Left colon (tissue), 2 donors: ENCODE measurements around the gene OR10T2. TPM values are rescaled to one million over a fixed set of nuclear protein-coding genes. Genes with fewer than 3 reads are reported as not detected.
"Not testable (repeated sequence)": the region's sequence is repeated elsewhere in the genome, so short reads cannot be mapped to it uniquely, and the experiment has no call there.

Experiments
- ATAC-seq: fragments of 200-7000 bp; cut with Tn5 transposase; one replicate; pipeline ENCODE4 v1.9.1; 2020; ENCODE audit warnings: mild to moderate bottlenecking, moderate library complexity
- DNase-seq, 2 donors: peaks; one replicate each; pipeline ENCODE4 v3.0.0-alpha.2; 2020
- intact Hi-C, 2 donors: fragments of 100-400 bp; cut with DNase I in 1 of 2; cut with micrococcal nuclease in 1 of 2; formaldehyde crosslinking; loops; one replicate each; pipeline versions ENCODE4 v1.11.2 to v1.14.0; 2022; cut with DNase I, micrococcal nuclease
- long read RNA-seq: library from polyadenylated mRNA; unstranded; transcript quantifications from one replicate; pipeline ENCODE4 v2.0.0, GENCODE V29; 2021
- total RNA-seq, 2 donors: library from RNA; stranded (reverse); fragmentation: NEBNext Ultra II Directional; extraction: Animal tissue kit (Norgen Biotek cat#: 25700); gene quantifications; one replicate each; pipeline ENCODE4 v1.2.1, GENCODE V29; 2021
- donor health status: DM: no; HTN: no; CAD: no.
- donor health status: DM: yes; HTN: yes; CAD: no.

OR10T2 gene
- not detected for total RNA-seq
- long read RNA-seq, result 0 reads

GRCh38 chr1:158398818-158399514 is at the start of gene OR10T2:
Gene OR10T2 (minus strand): TSS chr1:158399466. CDS start chr1:158399466, 0 bp downstream.
- DNase-seq (no peak), ATAC-seq (no peak)
- intact Hi-C loops, result no loop called here

- intact Hi-C loops, result no loop called here
- ATAC-seq (no peak), DNase-seq (no peak)
Observed at GRCh38 chr1:158445376-158445775, 46.1 kb upstream of the OR10T2 start.

- ATAC-seq (no peak), DNase-seq (no peak)
- intact Hi-C loops, result no loop called here
Observed at GRCh38 chr1:158434741-158435140, 35.5 kb upstream of the OR10T2 start.

- DNase-seq, intact Hi-C loops, ATAC-seq: not testable (repeated sequence)
Observed at GRCh38 chr1:158430163-158430562, 30.9 kb upstream of the OR10T2 start.

- DNase-seq (no peak), ATAC-seq (no peak)
- intact Hi-C loops, result no loop called here
Observed at GRCh38 chr1:158426137-158426536, 26.9 kb upstream of the OR10T2 start, which contains the start of gene OR10K2. Gene OR10K2 (minus strand): TSS chr1:158426237. CDS start chr1:158420866, 5,371 bp downstream.

DNA sequence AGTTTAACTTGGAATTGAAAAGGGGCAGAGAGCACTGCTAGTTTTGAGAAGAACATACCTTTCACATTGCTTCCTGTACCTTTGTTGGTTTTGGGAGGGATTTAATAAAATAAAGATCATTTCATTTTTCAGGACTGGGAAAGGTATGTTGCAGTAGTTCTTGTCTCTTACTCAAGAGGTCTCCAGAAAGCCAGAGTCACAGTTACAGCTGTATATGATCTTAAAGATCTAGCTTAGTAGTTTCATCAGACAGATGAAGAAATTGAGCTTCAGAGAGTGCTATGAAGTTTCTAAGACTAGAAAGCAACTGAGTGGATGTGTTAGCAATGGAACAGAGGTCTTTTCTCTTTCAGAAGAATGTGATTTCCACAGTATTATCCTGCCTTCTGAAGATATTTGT is 25.8 kb upstream of the OR10T2 start:
- no peak for ATAC-seq
- DNase-seq, result no peak
- intact Hi-C loops, result no loop called here

GRCh38 chr1:158422212-158422611 is 22.9 kb upstream of the OR10T2 start:
- no peak for DNase-seq
- intact Hi-C loops, result no loop called here
- ATAC-seq, result no peak

DNA sequence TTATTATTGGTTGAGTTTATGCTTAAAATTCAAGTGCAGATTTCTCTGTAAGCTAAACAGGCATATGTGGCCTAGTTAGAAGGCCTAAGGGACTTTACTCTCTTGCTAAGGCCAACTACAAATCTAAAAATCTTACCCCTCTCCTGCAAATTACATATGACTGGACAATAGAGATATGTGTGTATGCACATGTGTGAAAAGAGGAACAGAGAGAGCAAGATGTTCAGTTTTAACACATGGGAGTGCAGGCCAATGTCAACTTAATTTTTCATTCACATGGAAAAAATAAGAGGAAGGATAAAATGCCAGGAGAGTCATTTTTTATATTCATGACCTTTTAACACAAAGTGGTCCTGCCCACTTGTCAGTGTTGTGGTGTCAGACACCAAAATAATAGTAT is 18.3 kb upstream of the OR10T2 start:
- ATAC-seq, result no peak
- intact Hi-C loops, result no loop called here
- DNase-seq, result no peak

GRCh38 chr1:158414651-158415345 is 15.5 kb upstream of the OR10T2 start:
- no peak for ATAC-seq
- no peak for DNase-seq
- intact Hi-C loops, result no loop called here

- ATAC-seq (no peak), DNase-seq (no peak)
- intact Hi-C loops, result no loop called here
Observed at GRCh38 chr1:158407092-158407491, 7.8 kb upstream of the OR10T2 start.

DNA sequence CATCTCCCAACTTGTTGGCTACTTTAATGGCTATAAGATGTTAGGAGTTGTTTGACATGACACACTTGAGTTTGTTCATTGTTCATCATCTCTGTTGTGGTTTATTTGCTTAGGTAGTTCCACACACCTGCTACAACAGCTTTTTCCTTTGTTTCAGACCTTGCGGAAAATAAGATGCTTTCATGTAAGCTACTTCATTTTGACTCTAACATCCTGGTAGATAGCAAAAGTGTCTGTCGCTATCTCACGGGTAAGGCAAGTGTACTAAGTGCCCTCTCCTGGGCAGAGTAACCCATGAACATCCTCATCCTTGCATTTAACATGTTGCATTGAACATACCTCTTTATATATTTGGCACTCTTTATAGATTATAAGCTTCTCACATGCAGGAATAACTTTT is 1.6 kb upstream of the OR10T2 start:
- ATAC-seq (no peak), DNase-seq (no peak)
- intact Hi-C loops, result no loop called here

- ATAC-seq, result no peak
- intact Hi-C loops, result no loop called here
Observed at GRCh38 chr1:158396646-158397045, 2.6 kb downstream of the OR10T2 start.

GRCh38 chr1:158393476-158393875 is 5.8 kb downstream of the OR10T2 start:
- no peak for DNase-seq
- no peak for ATAC-seq
- intact Hi-C loops, result no loop called here

More at GRCh38 chr1:158396646-158397045, 2.6 kb downstream of the OR10T2 start:
- DNase-seq, result no peak

GRCh38 chr1:158391099-158391498 is 8.2 kb downstream of the OR10T2 start:
- ATAC-seq (no peak), DNase-seq (no peak)
- intact Hi-C loops, result no loop called here

DNA sequence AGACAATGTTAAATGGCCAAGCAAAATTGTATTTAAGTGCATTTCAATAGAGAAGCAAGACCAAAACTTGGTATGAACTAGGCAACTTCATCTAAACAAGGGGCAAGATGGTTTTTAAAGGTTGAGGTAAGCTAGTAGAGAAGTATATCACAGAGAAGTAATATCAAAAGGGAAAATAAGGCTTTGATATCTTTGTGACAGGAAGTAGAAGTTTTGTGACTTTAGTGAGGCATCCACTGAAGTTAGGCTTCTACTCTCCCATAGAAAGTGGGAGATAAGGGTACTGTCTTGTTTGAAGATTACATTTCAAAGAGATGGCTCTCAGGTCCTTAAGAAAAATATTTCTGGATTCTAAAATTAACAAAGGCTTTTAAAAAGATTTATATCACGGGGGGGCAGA is 8.9 kb downstream of the OR10T2 start:
- ATAC-seq, result no peak
- intact Hi-C loops, result no loop called here
- no peak for DNase-seq

DNA sequence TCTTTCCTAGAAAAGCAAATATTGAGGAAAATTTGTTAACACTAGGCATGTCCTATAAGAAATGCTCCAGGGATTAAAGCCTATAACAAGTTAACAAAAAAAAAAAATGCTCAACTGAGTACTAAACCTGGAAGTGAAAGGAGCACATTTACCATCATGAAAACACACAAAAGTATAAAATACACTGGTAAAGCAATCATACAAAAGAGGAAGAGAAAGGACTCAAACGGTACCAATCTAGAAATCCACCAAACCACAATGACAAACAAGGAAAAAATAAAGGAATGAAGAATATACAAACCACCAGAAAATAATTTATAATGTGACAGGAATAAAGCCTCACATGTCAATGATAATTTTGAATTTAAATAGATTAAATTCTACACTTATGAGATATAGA is 24.4 kb downstream of the OR10T2 start:
- intact Hi-C loops, result no loop called here
- no peak for ATAC-seq
- no peak for DNase-seq

- DNase-seq, ATAC-seq, intact Hi-C loops: not testable (repeated sequence)
Observed at GRCh38 chr1:158374101-158374500, 25.2 kb downstream of the OR10T2 start.

DNA sequence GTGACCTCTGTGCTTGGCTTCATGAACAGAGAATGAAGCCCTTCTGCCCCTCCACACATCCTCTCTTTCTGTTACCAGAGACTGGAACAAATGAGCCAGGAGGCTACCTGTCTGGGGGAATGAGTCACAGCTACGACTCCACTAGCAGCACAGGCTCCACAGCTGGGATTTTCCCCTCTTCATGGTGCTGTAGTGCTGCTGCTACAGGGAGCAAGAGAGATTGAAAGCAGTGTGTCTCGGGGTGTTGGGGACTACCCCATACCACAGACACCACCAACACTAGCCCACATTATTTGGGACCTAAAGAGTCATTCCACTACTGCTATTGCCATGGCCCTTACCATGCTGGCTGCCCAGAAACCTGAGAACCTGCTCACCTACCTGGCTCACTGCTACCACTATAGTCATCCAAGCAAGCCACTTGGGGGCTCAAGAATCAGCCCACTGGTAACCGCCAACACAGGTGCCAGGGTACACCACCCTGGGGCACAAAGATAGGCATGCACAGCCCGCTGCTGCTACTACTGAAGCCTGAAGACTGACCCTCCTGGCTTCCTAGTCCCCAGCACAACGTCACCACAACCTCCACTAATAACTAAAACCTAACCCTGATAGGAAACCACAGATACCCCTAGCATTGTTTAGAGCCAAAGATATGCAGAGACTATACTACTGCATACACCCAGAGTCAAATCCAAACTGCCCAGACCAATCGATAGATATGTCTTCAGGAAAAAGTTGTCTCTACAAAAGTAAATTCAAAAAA is 27.9 kb downstream of the OR10T2 start:
- DNase-seq (no peak), ATAC-seq (no peak)
- intact Hi-C loops, result no loop called here

DNA sequence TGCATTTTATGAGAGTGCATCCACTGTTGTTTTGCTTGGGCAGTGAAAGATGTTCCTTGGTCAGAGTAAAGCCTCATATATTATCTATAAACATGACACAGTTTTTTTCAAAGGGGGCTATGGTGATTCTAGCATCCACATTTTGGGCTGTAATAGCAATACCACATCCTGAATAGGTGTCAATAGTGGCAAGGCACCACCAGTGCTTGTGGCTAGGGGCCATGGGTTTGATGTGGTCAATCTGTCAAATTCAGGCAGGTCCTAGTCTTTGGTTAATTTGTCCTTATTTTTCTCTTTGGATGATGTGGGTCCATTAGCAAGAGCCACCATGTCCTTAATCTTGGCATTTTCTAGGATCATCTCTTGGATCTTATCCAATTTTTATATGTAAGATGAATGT is 32.5 kb downstream of the OR10T2 start:
- intact Hi-C loops, result no loop called here
- ATAC-seq, result no peak
- no peak for DNase-seq

- ATAC-seq, result no peak
- DNase-seq, result no peak
- intact Hi-C loops, result no loop called here
Observed at GRCh38 chr1:158362941-158363340, 36.3 kb downstream of the OR10T2 start.
